IPS-18a (cell line): Measurements from ENCODE around the gene SNTB2.

Experiments used
- H3K27ac ChIP-seq: one replicate; pipeline ENCODE4 v1.5.1; 2013; ENCODE audit warnings: low read length
- H3K27me3 ChIP-seq: one replicate; pipeline ENCODE4 v1.6.1; 2013; ENCODE audit warnings: mild to moderate bottlenecking, low read length; ENCODE audit not compliant: control insufficient read depth, insufficient read depth
- H3K36me3 ChIP-seq: one replicate; pipeline ENCODE4 v1.6.1; 2013; ENCODE audit warnings: low read depth, low read length; ENCODE audit not compliant: control insufficient read depth
- H3K4me1 ChIP-seq: one replicate; pipeline ENCODE4 v1.6.1; 2013; ENCODE audit warnings: low read depth, low read length; ENCODE audit not compliant: control insufficient read depth
- H3K4me3 ChIP-seq: one replicate; pipeline ENCODE4 v1.5.1; 2013; ENCODE audit warnings: low read length
- H3K9ac ChIP-seq: one replicate; pipeline ENCODE4 v1.6.1; 2013; ENCODE audit warnings: mild to moderate bottlenecking, low read length, moderate library complexity
- H3K9me3 ChIP-seq: one replicate; pipeline ENCODE4 v1.6.1; 2013; ENCODE audit warnings: low read depth, low read length; ENCODE audit not compliant: control insufficient read depth

SNTB2 gene

DNA sequence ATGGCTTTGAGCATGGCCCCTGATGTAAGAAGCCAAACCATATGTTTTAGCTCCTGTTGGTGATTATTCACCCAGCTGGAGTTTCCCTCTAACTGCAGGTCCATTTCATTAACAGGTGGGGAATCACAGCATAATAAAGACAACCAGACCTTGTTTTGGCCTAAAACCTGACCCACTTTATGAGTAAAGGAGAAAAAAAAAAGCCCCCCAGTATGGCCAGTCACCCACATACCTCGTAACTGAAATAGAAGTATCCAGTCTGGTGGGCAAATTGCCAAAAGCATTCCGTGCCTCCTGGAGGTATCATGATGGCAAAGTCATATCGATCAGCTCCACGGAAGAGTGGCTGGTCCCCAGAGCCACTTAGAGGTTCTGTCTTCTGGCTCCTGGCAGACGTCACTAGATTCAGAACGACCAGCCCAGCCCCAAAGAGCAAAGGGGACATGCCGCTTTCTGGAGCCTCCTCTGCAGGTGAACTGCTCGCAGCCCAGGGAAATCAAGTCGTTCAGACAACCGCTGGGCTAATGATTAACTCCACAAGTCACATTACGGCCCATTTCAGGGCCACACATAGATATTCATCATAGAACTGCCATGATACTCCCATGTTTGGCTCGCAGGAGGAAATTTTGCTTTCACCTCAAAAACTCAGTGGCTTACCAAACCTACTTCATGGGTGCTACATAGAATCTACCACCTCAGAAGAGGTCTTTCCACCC, 164.5 kb downstream of the SNTB2 start, which contains the start of gene TMED6:
TMED6 (minus strand) TSS at position 478 of the 719 bp plus-strand sequence; CDS start at position 445, 33 bp downstream.
- H3K27ac ChIP-seq, result no peak within 1 kb of the TSS
- H3K9me3 ChIP-seq, result no peaks in the 10 kb centered on the region
- no peaks in the 10 kb centered on the region for H3K4me1 ChIP-seq
- H3K4me3 ChIP-seq, result no peak within 1 kb of the TSS
- H3K9ac ChIP-seq, result no peak within 1 kb of the TSS
- no peaks in the 10 kb centered on the region for H3K27me3 ChIP-seq
- no peaks in the 10 kb centered on the region for H3K36me3 ChIP-seq
